Hepatocyte (in vitro differentiated cells): ENCODE results near the gene BIRC5. TPM values are rescaled to one million over a fixed set of nuclear protein-coding genes. Genes with fewer than 3 reads are reported as not detected.

Experiments
- DNase-seq: peaks from one replicate; pipeline ENCODE4 v3.0.0-alpha.2; 2016; ENCODE audit warnings: low spot score
- H2AFZ ChIP-seq: fragments of 200-600 bp; sonication (generic); 2 replicates; pipeline ENCODE4 v1.6.0; 2016; ENCODE audit warnings: antibody characterized with exemption, mild to moderate bottlenecking
- H3K27ac ChIP-seq: fragments of 200-600 bp; sonication (generic); 2 replicates; pipeline ENCODE4 v1.5.1; 2016; ENCODE audit warnings: mild to moderate bottlenecking
- H3K27me3 ChIP-seq: fragments of 200-600 bp; sonication (generic); 2 replicates; pipeline ENCODE4 v1.6.1; 2016
- H3K36me3 ChIP-seq: fragments of 200-600 bp; sonication (generic); replicated peaks from 2 replicates; pipeline ENCODE4 v1.5.1; 2016; ENCODE audit warnings: low read depth; ENCODE audit not compliant: insufficient read depth
- H3K4me1 ChIP-seq: fragments of 200-600 bp; sonication (generic); 2 replicates; pipeline ENCODE4 v1.5.1; 2016; ENCODE audit warnings: mild to moderate bottlenecking, moderate library complexity; ENCODE audit not compliant: insufficient read depth
- H3K4me2 ChIP-seq: fragments of 200-600 bp; sonication (generic); 2 replicates; pipeline ENCODE4 v1.6.0; 2016
- H3K4me3 ChIP-seq: fragments of 200-600 bp; sonication (generic); 2 replicates; pipeline ENCODE4 v1.5.1; 2016; ENCODE audit warnings: mild to moderate bottlenecking
- H3K79me2 ChIP-seq: fragments of 200-600 bp; sonication (generic); 2 replicates; pipeline ENCODE4 v1.6.0; 2017; ENCODE audit warnings: mild to moderate bottlenecking
- H3K9me2 ChIP-seq: fragments of 200-600 bp; sonication (generic); replicated peaks from 2 replicates; pipeline ENCODE4 v1.6.0; 2017; ENCODE audit warnings: mild to moderate bottlenecking; ENCODE audit not compliant: insufficient read depth
- H3K9me3 ChIP-seq: fragments of 200-600 bp; sonication (generic); 2 replicates; pipeline ENCODE4 v1.5.1; 2016; ENCODE audit warnings: low read depth, mild to moderate bottlenecking
- H4K20me1 ChIP-seq: fragments of 200-600 bp; sonication (generic); 2 replicates; pipeline ENCODE4 v1.6.0; 2016; ENCODE audit warnings: mild to moderate bottlenecking; ENCODE audit not compliant: insufficient read depth, poor library complexity, severe bottlenecking
- CTCF ChIP-seq: fragments of 200-600 bp; sonication (generic); IDR thresholded peaks from 2 replicates; pipeline ENCODE4 v1.5.1; 2016; ENCODE audit warnings: antibody characterized with exemption, mild to moderate bottlenecking; ENCODE audit not compliant: poor library complexity
- EZH2 ChIP-seq: fragments of 200-600 bp; sonication (generic); IDR thresholded peaks from 2 replicates; pipeline ENCODE4 v1.6.1; 2016; ENCODE audit warnings: antibody characterized with exemption, mild to moderate bottlenecking, borderline replicate concordance
- EZH2phosphoT487 ChIP-seq: fragments of 200-600 bp; sonication (generic); IDR thresholded peaks from one replicate; pipeline ENCODE4 v1.6.1; 2018; ENCODE audit warnings: antibody characterized with exemption, mild to moderate bottlenecking, low read depth, moderate library complexity; ENCODE audit not compliant: unreplicated experiment, severe bottlenecking
- WGBS: methylation state at CpG from one replicate; pipeline ENCODE4 v1.1.6; 2016; ENCODE audit warnings: low lambda C conversion rate; ENCODE audit errors: missing lambda C conversion rate; 5-methylcytosine and 5-hydroxymethylcytosine counted together
- polyA plus RNA-seq: library from polyadenylated mRNA; unstranded; fragments of >200 nt; fragmentation: Nextera tagmentation; extraction: Ambion mirVana; gene quantifications from 2 replicates; pipeline ENCODE4 v1.2.1, GENCODE V29; 2016
- total RNA-seq: library from RNA; depleted of rRNA; stranded (reverse); fragments of >200 nt; gene quantifications from 2 replicates; pipeline ENCODE4 v1.2.3, GENCODE V29; 2014

Gene BIRC5
- total and polyA plus RNA-seq, 2 experiments from 2014 or later = 12.4 to 14.6 TPM

DNA sequence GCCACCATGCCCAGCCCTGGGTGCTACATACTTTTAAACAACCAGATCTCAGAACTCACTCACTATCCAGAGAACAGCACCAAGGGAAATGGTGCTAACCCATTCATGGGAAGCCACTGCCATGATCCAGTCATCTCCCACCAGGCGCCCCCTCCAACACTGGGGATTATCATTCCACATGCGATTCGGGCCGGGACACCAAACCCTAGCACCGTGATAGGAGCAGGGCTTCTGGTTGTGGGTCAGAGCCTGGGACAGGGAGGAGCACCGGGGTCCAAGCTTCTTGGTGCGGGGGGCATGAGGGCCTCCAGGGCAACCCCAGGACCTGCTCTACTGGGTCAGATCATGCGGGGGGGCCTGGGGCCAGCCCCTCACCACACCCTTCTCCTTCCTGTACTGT is 21.8 kb downstream of the BIRC5 start:
- Histone ChIP-seq H3K9me2 (no peaks in the 10 kb centered on the region), H3K79me2 (no peaks in the 10 kb centered on the region), H2AFZ (no peak overlapping the region), H4K20me1 (no peaks in the 10 kb centered on the region), H3K27me3 (peaks cover 20% of the 10 kb centered on the region), H3K27ac (no peak overlapping the region), H3K4me1 (no peaks in the 10 kb centered on the region), H3K4me3 (no peak overlapping the region), H3K9me3 (no peaks in the 10 kb centered on the region), H3K4me2 (no peak overlapping the region), H3K36me3 (no peaks in the 10 kb centered on the region)
- 86% methylated on average over 7 of the region's 8 CpGs for WGBS
- TF ChIP-seq CTCF (no peak), EZH2 (no peak), EZH2phosphoT487 (no peak)
- DNase-seq = no peak

DNA sequence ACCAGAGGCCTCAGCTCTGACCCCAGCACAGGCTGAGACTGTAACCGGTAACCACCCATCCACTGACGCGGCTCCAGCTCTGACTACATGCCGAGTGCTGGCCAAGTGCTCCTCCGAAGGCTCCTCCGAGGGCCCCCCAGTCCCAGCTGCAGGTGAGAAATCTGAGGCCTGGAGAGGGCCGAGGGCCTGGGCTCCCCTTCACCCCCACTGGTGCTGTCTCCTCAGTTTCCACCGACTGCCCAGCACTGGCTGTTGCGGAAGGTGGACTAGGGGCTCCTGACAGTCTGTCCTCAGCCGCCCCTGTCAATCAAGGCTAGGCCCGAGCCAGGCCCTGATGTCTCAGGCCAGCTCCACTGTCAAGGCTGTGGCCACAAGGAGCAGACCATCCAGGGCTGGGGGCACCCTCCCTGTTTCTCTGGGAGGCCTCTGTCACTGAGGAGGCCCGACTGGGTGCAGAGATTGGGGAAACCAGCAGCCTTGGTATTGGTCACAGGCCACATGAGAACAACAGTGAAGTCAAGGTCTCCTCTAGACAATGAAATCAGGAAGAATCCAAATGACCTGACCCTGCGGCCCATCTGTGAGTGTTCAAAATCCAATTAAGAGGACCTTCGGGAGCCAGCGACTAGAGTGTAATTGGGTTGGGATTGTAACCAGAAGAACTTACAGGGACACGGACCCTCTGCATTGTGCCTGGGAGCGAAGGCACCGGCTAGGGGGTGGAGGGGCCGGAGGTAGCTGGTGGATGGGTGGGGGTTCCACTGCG is 22.5 kb downstream of the BIRC5 start:
- WGBS = 96% methylated on average over 20 of the region's 20 CpGs
- H2AFZ ChIP-seq = no peak overlapping the region
- H3K4me1 ChIP-seq = no peaks in the 10 kb centered on the region
- no peaks in the 10 kb centered on the region for H3K79me2 ChIP-seq
- H3K4me2 ChIP-seq = no peak overlapping the region
- H3K4me3 ChIP-seq = no peak overlapping the region
- DNase-seq = no peak
- peaks cover 13% of the 10 kb centered on the region for H3K27me3 ChIP-seq
- H3K9me2 ChIP-seq = no peaks in the 10 kb centered on the region
- no peak for TF ChIP-seq EZH2phosphoT487
- no peak for TF ChIP-seq CTCF
- TF ChIP-seq EZH2 = no peak
- no peaks in the 10 kb centered on the region for H4K20me1 ChIP-seq
- no peaks in the 10 kb centered on the region for H3K9me3 ChIP-seq
- no peaks in the 10 kb centered on the region for H3K36me3 ChIP-seq
- H3K27ac ChIP-seq = no peak overlapping the region

- Histone ChIP-seq H3K4me3 (no peak overlapping the region), H3K9me3 (no peaks in the 10 kb centered on the region), H3K27me3 (peaks cover 7% of the 10 kb centered on the region), H3K27ac (no peak overlapping the region), H4K20me1 (no peaks in the 10 kb centered on the region), H3K36me3 (no peaks in the 10 kb centered on the region), H3K79me2 (no peaks in the 10 kb centered on the region), H3K4me2 (no peak overlapping the region), H2AFZ (no peak overlapping the region), H3K9me2 (no peaks in the 10 kb centered on the region), H3K4me1 (no peaks in the 10 kb centered on the region)
- no peak for TF ChIP-seq EZH2phosphoT487
- 81% methylated on average over 10 of the region's 11 CpGs for whole genome bisulfite sequencing
- peak; percentile 10 for DNase-seq
Observed at GRCh38 chr17:78237401-78238012, 23.5 kb downstream of the BIRC5 start.

- no peaks in the 10 kb centered on the region for H3K36me3 ChIP-seq
- no peaks in the 10 kb centered on the region for H3K9me3 ChIP-seq
- no peaks in the 10 kb centered on the region for H4K20me1 ChIP-seq
- H3K27ac ChIP-seq = no peak overlapping the region
- H3K4me2 ChIP-seq = no peak overlapping the region
- TF ChIP-seq EZH2phosphoT487 (no peak), CTCF (no peak), EZH2 (no peak)
- H3K4me1 ChIP-seq = no peaks in the 10 kb centered on the region
- H3K27me3 ChIP-seq = no peaks in the 10 kb centered on the region
- WGBS = 86% methylated on average over 20 of the region's 20 CpGs
- H3K79me2 ChIP-seq = no peaks in the 10 kb centered on the region
- H3K4me3 ChIP-seq = no peak overlapping the region
- H3K9me2 ChIP-seq = no peaks in the 10 kb centered on the region
- peak; percentile 4 for DNase-seq
- no peak overlapping the region for H2AFZ ChIP-seq
Observed at GRCh38 chr17:78238823-78239488, 24.9 kb downstream of the BIRC5 start.
